ELF-1 (cell line): ENCODE results near the gene MRPL11.

Experiments
- DNase-seq: peaks from one replicate; pipeline ENCODE4 v3.0.0-alpha.2; 2016; ENCODE audit warnings: low read depth, low spot score

MRPL11 gene

GRCh38 chr11:66391322-66391721 is 47.3 kb downstream of the MRPL11 start:
- DNase-seq = no peak

DNA sequence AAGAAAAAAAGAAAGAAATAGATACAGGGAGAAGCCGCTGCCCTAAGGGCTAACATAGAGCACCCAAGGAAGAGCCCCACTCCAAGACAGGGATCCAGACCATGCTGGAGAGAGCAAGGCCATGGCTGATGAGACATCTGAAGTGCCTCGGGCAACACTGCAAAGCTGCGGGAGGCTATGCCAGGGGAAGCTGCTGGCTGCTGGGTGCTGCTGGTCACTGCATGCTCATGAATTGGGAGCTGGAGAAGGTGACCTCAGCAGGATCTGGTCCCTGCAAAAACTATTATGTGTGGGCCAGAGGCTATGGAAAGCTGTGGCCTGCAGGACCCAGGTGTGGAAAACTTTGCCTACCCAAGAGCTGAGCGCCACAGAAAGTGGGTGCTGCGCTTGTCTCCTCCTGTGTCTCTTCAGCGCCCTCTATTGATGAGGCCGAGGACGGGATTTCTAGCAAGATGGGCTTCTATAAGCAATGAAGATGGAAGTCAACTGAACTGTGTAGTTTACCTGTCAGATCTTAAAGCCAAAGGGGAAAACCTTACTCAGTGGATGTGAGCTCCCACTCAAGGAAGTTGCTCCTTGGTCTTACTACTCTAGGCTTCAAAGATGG is 49.8 kb downstream of the MRPL11 start:
- DNase-seq = peak; percentile 77

DNA sequence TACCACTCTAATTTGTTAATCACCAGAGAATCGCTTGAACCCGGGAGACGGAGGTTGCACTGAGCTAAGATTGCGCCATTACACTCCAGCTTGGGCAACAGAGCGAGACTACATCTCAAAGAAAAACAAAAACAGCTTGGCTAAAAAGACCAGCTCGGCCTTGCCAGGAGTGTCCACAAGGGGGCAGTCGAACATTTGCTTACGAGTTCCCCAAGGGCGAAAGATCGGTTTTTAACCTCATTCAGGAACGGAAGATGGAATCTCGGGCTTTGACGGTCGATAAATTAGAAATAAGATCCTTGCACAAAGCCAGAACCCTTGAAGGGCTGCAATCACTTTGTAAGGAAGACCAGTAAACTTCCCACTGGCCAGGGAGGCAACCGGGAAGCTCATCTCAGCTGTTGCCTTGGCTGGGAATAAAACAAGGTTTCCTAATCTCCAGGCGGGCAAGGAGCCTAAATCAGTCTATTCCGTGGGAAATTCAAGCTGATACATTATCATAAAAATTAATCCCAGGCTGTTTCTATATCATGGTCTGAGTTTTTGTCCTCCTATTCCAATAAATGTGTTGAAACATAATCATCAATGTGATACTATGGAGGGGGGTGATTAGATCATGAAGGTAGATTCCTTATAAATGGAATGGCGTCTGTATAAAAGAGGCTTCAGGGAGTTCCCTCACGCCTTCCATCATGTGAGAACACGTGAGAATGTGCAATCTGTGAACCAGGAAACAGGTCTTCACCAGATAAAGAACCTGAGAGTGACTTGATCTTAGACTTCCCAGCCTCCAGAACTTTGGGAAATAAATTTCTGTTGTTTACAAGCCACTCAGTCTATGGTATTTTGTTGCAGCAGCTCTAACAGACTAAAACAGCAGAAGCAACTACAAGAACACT is 52.2 kb downstream of the MRPL11 start:
- peak; percentile 93 for DNase-seq
